Suppressor macrophage treated with lipopolysaccharide for 4 hours (primary cell): ENCODE measurements around the gene BTRC.

Experiments used
- DNase-seq: peaks from one replicate; pipeline ENCODE4 v3.0.0-alpha.2; 2020

The BTRC gene

DNA sequence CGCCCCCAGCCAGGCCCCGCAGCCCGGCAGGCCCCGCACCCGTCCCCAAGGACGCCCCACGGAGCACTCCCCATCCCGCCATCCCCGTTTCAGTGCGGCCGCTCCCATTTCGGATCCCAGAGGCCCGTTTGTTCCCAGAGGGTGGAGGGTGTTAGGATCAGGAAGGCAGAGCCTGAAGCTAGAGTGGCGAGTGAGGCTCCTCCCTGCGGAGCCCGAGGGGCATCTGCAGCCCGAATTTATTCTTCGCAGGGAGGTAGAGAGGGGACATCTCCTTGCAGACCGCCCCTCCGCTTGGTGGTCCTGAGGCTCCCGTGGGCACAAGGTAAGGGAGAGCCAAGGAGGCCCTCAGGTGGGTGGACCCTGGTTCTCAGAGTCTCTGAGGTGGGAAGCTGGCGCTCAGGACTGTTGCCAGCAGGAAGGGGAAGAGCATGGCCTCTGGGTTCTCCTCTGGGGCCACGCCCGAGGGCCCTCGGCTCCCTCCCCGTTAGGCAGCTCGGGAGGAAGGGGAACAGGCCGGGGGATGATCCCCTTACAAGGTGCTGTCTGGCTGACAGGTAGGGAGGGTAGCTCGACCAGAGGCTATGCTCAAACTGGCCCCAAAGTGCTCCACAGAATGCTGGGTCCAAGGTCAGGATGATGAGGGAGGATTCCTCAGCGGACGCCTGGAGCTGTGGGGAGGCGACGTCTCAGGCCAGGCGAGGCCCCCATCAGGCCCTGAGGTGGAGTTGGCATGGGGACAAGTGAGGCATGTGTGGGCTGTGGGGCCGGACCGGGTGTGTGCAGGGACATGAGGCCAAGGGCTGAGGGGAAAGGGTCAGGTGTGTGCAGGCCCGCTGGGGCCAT lies 216.7 kb downstream of the BTRC start:
- peak; percentile 14 for DNase-seq

GRCh38 chr10:101571271-101571925 lies 217.4 kb downstream of the BTRC start:
- no peak for DNase-seq

DNA sequence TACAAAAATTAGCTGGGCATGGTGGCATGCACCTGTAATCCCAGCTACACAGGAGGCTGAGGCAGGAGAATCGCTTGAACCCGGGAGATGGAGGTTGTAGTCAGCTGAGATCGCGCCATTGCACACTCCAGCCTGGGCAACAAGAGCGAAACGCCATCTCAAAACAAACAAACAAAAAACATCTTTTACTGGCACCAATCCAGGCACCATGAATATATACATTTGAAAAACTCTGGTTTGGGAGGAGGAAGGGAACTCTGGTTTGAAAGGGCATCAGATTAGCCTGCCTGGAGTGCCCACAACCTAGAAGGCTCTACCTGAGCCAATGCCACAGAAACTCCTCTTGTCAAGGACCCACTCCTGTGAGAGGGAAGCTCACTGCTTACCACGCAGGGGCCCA lies 218.2 kb downstream of the BTRC start:
- DNase-seq, result no peak

- no peak for DNase-seq
Measured at GRCh38 chr10:101572785-101573184, 218.8 kb downstream of the BTRC start.

GRCh38 chr10:101573885-101574753 lies 220.2 kb downstream of the BTRC start:
- DNase-seq, result no peak

DNA sequence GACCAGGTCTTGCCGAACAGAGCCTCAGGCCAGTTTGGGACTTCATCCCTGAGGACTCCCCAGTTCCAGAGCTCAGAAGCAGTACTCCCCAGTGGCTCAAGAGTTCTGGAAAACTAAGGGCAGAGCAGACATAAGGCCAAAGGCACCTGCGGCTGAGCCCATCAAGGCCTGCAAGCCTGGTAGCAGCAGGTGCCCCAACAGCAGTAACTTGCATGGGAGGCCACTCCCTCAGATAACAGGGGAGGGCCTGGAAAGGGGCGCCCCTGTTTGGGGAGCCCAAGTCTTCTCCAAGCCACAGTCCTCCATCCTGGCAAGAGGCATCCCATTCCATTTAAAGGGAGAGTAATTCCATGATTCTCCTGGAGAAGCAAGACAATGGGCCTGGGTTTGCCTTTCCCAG lies 221.1 kb downstream of the BTRC start:
- DNase-seq, result no peak

GRCh38 chr10:101575580-101576210 lies 221.7 kb downstream of the BTRC start:
- no peak for DNase-seq

DNA sequence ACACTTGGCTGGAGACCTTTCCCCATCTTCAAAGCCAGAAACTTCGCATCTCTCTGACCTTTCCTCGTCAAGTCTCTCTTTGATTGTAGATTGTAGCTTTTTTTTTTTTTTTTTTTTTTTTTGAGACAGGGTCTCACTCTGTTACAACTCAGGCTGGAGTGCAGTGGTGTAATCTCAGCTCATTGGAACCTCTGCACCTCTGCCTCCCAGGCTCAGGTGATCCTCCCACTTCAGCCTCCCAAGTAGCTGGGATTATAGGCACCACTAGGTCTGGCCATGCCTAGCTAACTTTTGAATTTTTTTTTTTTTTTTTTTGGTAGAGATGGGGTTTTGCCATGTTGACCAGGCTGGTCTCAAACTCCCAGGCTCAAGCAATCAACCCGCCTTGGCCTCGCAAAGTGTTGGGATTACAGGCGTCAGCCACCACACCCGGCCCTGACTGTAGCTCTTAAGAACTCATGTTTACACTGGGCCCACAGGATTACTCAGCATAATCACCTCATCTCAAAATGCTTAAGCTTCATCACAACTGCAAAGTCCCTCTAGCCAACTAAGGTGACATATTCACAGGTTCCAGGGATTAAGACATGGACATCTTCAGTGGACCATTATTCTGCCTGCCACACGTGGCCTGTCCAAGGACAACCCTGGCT lies 222.4 kb downstream of the BTRC start:
- DNase-seq, result no peak

DNA sequence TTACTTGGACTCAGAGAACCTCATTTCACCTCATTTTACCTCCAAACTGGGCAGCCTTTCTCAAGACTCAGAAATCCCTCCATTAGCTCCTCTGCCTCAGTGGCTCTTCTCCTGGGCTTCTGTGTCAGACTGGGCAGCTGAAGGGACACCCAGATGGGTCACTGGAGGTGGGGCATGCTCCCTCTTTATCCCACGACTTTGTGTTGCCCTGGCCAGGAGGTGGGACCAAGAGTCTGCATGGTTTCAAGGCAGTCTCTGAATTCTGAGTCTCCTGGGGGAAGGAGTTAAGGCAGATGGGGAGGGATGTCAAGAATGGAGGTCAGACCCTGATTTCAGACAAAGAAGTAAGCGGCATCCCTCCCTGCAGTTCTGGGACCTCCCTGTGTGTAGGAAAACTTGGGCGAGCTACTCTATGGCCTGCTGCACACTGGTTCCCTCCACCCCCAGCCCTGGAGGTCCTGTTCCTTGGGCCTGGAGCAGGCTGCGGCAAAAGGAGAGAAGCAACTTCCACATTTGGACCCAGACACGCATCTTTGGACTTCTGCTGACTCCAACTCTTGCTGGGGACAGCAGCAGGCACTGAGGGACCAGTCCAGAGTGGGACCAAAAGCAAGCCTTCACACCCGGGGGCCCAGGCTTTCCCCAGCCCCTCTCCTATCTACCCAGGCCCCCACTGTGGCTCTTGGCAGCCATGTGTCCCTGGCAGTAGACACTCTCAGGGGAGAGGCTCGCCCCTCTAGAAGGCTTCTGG lies 223.3 kb downstream of the BTRC start:
- no peak for DNase-seq

- no peak for DNase-seq
Measured at GRCh38 chr10:101578192-101578591, 224.2 kb downstream of the BTRC start.

DNA sequence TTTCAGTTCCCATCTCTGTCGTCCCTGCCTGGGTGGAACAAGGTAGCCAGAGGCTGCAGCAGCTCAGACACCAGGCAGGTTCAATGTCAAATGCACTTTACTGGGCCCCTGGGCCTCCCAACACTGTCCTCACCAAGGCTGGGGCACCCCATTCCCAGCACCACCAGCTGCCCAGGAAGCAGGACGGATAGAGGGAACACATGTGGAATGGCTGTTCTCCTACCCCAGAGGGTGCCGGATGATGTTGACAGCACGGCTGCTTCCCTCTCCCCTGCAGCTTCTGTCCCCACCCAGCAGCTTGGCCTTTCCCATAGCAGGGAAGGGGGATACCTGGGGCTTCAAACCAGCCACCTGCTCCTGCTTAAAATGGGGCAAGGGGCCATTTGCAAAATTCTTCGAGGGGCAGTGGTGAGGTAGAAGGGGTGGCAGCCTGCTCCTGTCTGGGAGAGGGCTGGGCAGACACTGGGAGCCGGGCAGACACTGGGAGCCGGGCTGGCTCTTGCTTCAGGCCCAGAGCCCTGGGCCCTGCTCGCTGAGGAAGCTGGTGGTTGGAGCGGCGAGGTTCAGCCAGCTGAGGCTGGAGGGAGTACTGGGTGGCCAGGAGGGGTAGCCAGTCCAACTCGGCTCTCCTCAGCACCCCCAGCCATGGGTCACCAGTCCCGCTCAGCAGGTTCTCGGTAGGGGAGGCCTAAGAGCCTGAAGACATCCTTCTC lies 225.0 kb downstream of the BTRC start:
- no peak for DNase-seq

- no peak for DNase-seq
Measured at GRCh38 chr10:101579516-101579870, 225.5 kb downstream of the BTRC start.

- DNase-seq, result no peak
Measured at GRCh38 chr10:101580486-101581399, 226.8 kb downstream of the BTRC start.

DNA sequence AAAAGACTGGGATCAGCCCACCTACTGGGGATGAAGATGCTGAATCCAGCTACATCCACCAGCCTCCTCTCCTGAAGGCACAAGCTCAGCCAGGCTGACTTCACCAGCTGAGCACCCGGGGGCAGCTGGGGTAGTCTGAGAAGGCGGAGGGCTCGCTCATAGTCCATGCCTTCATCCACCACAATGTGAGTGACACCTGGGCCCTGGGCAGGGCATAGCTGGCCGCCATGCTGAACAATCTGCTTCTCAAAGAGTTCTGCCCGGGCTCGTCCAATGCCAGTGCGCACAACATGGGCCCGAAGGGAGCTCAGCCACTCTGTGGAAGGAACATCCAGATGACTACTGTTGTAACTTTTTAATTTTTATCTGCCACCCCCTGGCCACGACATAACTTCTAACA lies 231.9 kb downstream of the BTRC start:
- no peak for DNase-seq

DNA sequence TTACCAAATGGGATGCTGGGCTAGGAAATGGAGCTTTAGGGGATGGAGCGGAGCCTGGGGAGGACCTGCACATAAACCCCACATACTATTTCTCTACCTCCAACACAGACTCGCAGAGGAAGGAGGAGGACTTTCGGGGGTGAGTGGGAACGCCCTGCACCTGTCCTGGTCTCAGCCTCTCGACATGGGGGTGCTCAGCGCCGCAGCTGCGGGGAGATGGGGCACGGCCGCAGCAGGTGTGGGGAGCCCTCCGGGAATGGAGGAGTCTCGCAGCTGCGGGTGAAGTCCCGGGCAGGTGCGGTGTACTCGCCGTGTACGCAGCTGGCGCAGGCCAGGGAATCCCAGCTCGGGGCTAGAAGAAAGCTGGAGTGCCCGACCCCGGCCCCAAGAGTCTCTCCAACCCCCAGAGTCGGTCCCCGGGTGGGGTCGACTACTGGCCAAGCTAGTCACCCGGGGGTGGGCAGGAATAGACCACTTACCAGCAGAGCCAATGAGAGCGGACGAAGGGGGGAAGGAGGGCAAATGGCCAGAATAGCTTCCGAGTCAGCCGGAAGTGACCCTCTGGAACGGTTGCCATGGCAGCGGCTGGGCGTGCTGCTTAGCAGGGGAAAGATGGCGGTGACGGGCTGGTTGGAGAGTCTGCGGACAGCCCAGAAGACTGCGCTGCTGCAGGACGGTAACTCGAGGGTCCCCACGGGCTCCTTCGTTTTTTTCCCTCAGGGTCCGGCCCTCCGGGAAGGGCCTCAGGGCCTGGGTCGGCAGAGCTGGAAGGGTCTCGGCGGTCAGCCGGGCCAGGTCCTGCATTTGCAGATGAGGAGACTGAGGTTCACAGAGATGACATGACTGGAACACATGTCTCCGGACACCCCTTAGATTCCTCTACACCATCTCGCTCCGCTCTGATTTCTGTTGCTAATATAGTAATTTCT lies 234.0 kb downstream of the BTRC start, which contains the start of the genes DPCD and POLL:
TSS of gene DPCD (plus strand) at position 597 of the 929 bp plus-strand sequence. CDS start at position 613, 16 bp downstream.
TSS of gene POLL (minus strand) at position 533 of the 929 bp plus-strand sequence. CDS start 897 bp downstream, outside the sequence.
- DNase-seq, result peak; percentile 97

GRCh38 chr10:101588879-101589278 lies 234.9 kb downstream of the BTRC start:
- no peak for DNase-seq

- peak; percentile 40 for DNase-seq
Measured at GRCh38 chr10:101593331-101593730, 239.4 kb downstream of the BTRC start.
